SK-N-SH treated with all-trans-retinoic acid at 6 μM for 48 hours (cell line): ENCODE data around the gene RREB1.

Experiments used
- ATAC-seq: fragments of 200-7000 bp; cut with Tn5 transposase; 3 replicates; pipeline ENCODE4 v1.9.1; 2020; ENCODE audit warnings: mild to moderate bottlenecking, moderate library complexity
- ARNTL ChIP-seq: fragments of 450-650 bp; formaldehyde crosslinking; IDR thresholded peaks from 2 replicates; pipeline ENCODE4 v1.5.0; 2020; ENCODE audit warnings: low read depth, mild to moderate bottlenecking, moderate library complexity, borderline replicate concordance
- BACH2 ChIP-seq: fragments of 250-450 bp; sonication (Bioruptor Pico); IDR thresholded peaks from 2 replicates; pipeline ENCODE4 v1.9.0; 2021; ENCODE audit warnings: mild to moderate bottlenecking, borderline replicate concordance
- CREB5 ChIP-seq: fragments of 250-450 bp; sonication (Bioruptor Pico); IDR thresholded peaks from 2 replicates; pipeline ENCODE4 v1.5.1; 2020; ENCODE audit warnings: low read depth, mild to moderate bottlenecking, moderate library complexity
- CSRNP3 ChIP-seq: fragments of 250-450 bp; sonication (Bioruptor Pico); IDR thresholded peaks from 2 replicates; pipeline ENCODE4 v1.5.1; 2021; ENCODE audit warnings: mild to moderate bottlenecking, moderate library complexity
- ESRRG ChIP-seq: fragments of 250-450 bp; sonication (Bioruptor Pico); IDR thresholded peaks from 2 replicates; pipeline ENCODE4 v1.6.1; 2021; ENCODE audit warnings: mild to moderate bottlenecking
- GLIS3 ChIP-seq: fragments of 250-450 bp; sonication (Bioruptor Pico); IDR thresholded peaks from 2 replicates; pipeline ENCODE4 v1.5.0; 2020; ENCODE audit warnings: mild to moderate bottlenecking, moderate library complexity
- ISL1 ChIP-seq: fragments of 250-450 bp; sonication (Bioruptor Pico); IDR thresholded peaks from 2 replicates; pipeline ENCODE4 v2.1.2; 2022; ENCODE audit warnings: mild to moderate bottlenecking, moderate library complexity
- OSR1 ChIP-seq: fragments of 250-450 bp; sonication (Bioruptor Pico); IDR thresholded peaks from 2 replicates; pipeline ENCODE4 v1.8.0; 2022; ENCODE audit warnings: moderate library complexity, mild to moderate bottlenecking, inconsistent platforms
- POU6F1 ChIP-seq: fragments of 250-450 bp; sonication (Bioruptor Pico); IDR thresholded peaks from 2 replicates; pipeline ENCODE4 v1.8.0; 2021; ENCODE audit warnings: low read depth, mild to moderate bottlenecking, moderate library complexity, borderline replicate concordance
- PPARA ChIP-seq: fragments of 250-450 bp; sonication (Bioruptor Pico); IDR thresholded peaks from 2 replicates; pipeline ENCODE4 v1.5.0; 2020; ENCODE audit warnings: mild to moderate bottlenecking, borderline replicate concordance
- RARB ChIP-seq: fragments of 250-450 bp; sonication (Bioruptor Pico); IDR thresholded peaks from 2 replicates; pipeline ENCODE4 v1.8.0; 2021; ENCODE audit warnings: mild to moderate bottlenecking, moderate library complexity
- SNAI2 ChIP-seq: fragments of 250-450 bp; sonication (Bioruptor Pico); IDR thresholded peaks from 2 replicates; pipeline ENCODE4 v1.5.0; 2020; ENCODE audit warnings: mild to moderate bottlenecking, moderate library complexity
- TCF4 ChIP-seq: fragments of 250-450 bp; sonication (Bioruptor Pico); IDR thresholded peaks from 2 replicates; pipeline ENCODE4 v1.8.0; 2021; ENCODE audit warnings: mild to moderate bottlenecking, moderate library complexity, borderline replicate concordance
- TSHZ2 ChIP-seq: fragments of 250-450 bp; sonication (Bioruptor Pico); IDR thresholded peaks from 2 replicates; pipeline ENCODE4 v1.5.0; 2020; ENCODE audit warnings: mild to moderate bottlenecking, moderate library complexity
- ZC3H10 ChIP-seq: fragments of 250-450 bp; sonication (Bioruptor Pico); IDR thresholded peaks from 2 replicates; pipeline ENCODE4 v1.5.1; 2021; ENCODE audit warnings: mild to moderate bottlenecking, moderate library complexity
- ZFP3 ChIP-seq: fragments of 250-450 bp; sonication (Bioruptor Pico); IDR thresholded peaks from 2 replicates; pipeline ENCODE4 v1.5.0; 2020; ENCODE audit warnings: mild to moderate bottlenecking, moderate library complexity
- ZFP30 ChIP-seq: fragments of 450-650 bp; formaldehyde crosslinking; IDR thresholded peaks from 2 replicates; pipeline ENCODE4 v1.5.0; 2022; ENCODE audit warnings: mild to moderate bottlenecking, moderate library complexity
- ZNF565 ChIP-seq: fragments of 450-650 bp; formaldehyde crosslinking; conservative IDR thresholded peaks from 2 replicates; pipeline ENCODE4 v1.5.0; 2020; ENCODE audit warnings: low read depth, mild to moderate bottlenecking, moderate library complexity
- ZNF70 ChIP-seq: fragments of 450-650 bp; formaldehyde crosslinking; IDR thresholded peaks from 2 replicates; pipeline ENCODE4 v1.5.0; 2020; ENCODE audit warnings: mild to moderate bottlenecking, moderate library complexity
- ZNF8 ChIP-seq: fragments of 450-650 bp; formaldehyde crosslinking; IDR thresholded peaks from 2 replicates; pipeline ENCODE4 v1.5.0; 2020; ENCODE audit warnings: mild to moderate bottlenecking, moderate library complexity

The RREB1 gene

GRCh38 chr6:7246401-7247178 is 138.8 kb downstream of the RREB1 start:
- TF ChIP-seq POU6F1 (CRISPR knock-in tag) (no peak), SNAI2 (CRISPR knock-in tag) (no peak), ZFP3 (CRISPR knock-in tag) (no peak), TSHZ2 (CRISPR knock-in tag) (no peak), ZFP30 (CRISPR knock-in tag) (no peak), CREB5 (CRISPR knock-in tag) (no peak), CSRNP3 (CRISPR knock-in tag) (no peak), GLIS3 (CRISPR knock-in tag) (no peak), BACH2 (CRISPR knock-in tag) (no peak), ZNF565 (CRISPR knock-in tag) (no peak), ZC3H10 (CRISPR knock-in tag) (no peak), RARB (CRISPR knock-in tag) (no peak), ISL1 (CRISPR knock-in tag) (no peak), OSR1 (no peak), ARNTL (no peak), TCF4 (CRISPR knock-in tag) (no peak), PPARA (CRISPR knock-in tag) (no peak)
- TF ChIP-seq, all 23 proteins: peak for 0
- no peak for ATAC-seq

GRCh38 chr6:7247179-7247456 is 139.4 kb downstream of the RREB1 start:
- no peak for TF ChIP-seq BACH2 (CRISPR knock-in tag)
- no peak for TF ChIP-seq ZNF8 (CRISPR knock-in tag)
- no peak for TF ChIP-seq SNAI2 (CRISPR knock-in tag)
- no peak for TF ChIP-seq OSR1
- TF ChIP-seq PPARA (CRISPR knock-in tag), result no peak
- TF ChIP-seq CREB5 (CRISPR knock-in tag), result no peak
- no peak for TF ChIP-seq ISL1 (CRISPR knock-in tag)
- no peak for TF ChIP-seq TSHZ2 (CRISPR knock-in tag)
- no peak for TF ChIP-seq POU6F1 (CRISPR knock-in tag)
- no peak for TF ChIP-seq ARNTL
- no peak for TF ChIP-seq ESRRG
- no peak for TF ChIP-seq RARB (CRISPR knock-in tag)
- TF ChIP-seq ZNF70 (CRISPR knock-in tag), result no peak
- no peak for TF ChIP-seq ZNF565 (CRISPR knock-in tag)
- TF ChIP-seq ZFP30 (CRISPR knock-in tag), result no peak
- ATAC-seq, result no peak
